Parathyroid adenoma (tissue), 2 donors: Measurements from ENCODE around the gene B3GAT3.
"Not testable (repeated sequence)": the region's sequence is repeated elsewhere in the genome, so short reads cannot be mapped to it uniquely, and the experiment has no call there.

ENCODE experiments used
- H2AFZ ChIP-seq: fragments of 300-600 bp; sonication (generic); one replicate; pipeline ENCODE4 v1.7.0; 2017; ENCODE audit warnings: antibody characterized with exemption, mild to moderate bottlenecking
- H3K27ac ChIP-seq: fragments of 300-600 bp; sonication (generic); one replicate; pipeline ENCODE4 v1.7.0; 2017
- H3K27me3 ChIP-seq: fragments of 300-600 bp; sonication (generic); one replicate; pipeline ENCODE4 v1.7.0; 2017; ENCODE audit warnings: low read length; ENCODE audit not compliant: control insufficient read depth, insufficient read depth
- H3K36me3 ChIP-seq: fragments of 300-600 bp; sonication (generic); one replicate; pipeline ENCODE4 v1.7.0; 2017; ENCODE audit warnings: low read length; ENCODE audit not compliant: control insufficient read depth, insufficient read depth
- H3K4me1 ChIP-seq: fragments of 300-600 bp; sonication (generic); one replicate; pipeline ENCODE4 v1.7.0; 2017; ENCODE audit warnings: control low read depth
- H3K4me2 ChIP-seq: fragments of 300-600 bp; sonication (generic); one replicate; pipeline ENCODE4 v1.7.0; 2017; ENCODE audit warnings: low read length
- H3K4me3 ChIP-seq: fragments of 300-600 bp; sonication (generic); one replicate; pipeline ENCODE4 v1.7.0; 2017; ENCODE audit warnings: low read depth, low read length
- H3K79me2 ChIP-seq: fragments of 300-600 bp; sonication (generic); one replicate; pipeline ENCODE4 v1.7.0; 2017; ENCODE audit warnings: control low read depth
- H3K9ac ChIP-seq: fragments of 300-600 bp; sonication (generic); one replicate; pipeline ENCODE4 v1.7.0; 2017; ENCODE audit warnings: mild to moderate bottlenecking
- H3K9me3 ChIP-seq: fragments of 300-600 bp; sonication (generic); one replicate; pipeline ENCODE4 v1.7.0; 2017; ENCODE audit warnings: low read length; ENCODE audit not compliant: control insufficient read depth
- TF ChIP-seq, protein P1 (sequence below): fragments of 300-600 bp; sonication (generic); IDR thresholded peaks from one replicate; pipeline ENCODE4 v1.7.0; 2017; ENCODE audit warnings: antibody characterized with exemption, mild to moderate bottlenecking
- donor health status: primary hyperparathyroidism.

B3GAT3 gene

DNA sequence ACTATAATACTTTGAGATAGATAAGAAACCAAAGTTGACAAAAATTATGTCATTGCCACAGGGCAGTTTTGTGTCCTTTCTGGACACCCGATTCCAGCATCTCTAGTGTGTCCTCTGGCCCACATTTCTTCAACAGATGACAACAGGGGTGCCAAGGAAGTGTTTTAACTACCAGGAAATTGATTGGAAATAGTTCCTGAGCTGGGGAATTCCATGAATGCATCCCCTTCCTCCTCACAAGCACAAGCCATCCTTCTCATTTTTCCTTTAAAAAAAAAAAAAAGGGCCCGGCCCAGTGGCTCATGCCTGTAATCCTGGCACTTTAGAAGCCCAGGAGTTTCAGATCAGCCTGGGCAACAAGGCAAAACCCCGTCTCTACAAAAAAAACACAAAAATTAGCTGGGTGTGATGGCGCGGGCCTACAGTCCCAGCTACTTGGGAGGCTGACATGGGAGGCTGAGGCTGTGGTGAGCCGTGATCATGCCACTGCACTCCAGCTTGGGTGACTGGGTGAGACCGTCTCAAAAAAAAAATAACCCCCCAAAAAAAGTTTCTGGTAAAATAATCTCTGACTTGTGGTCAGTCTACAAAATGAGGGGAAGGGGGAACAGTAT, 797 bp upstream of the B3GAT3 start:
- Histone ChIP-seq H3K27ac (peak overlapping the region; percentile 91), H3K9ac (no peak overlapping the region), H3K9me3 (no peaks in the 10 kb centered on the region), H3K79me2 (no peaks in the 10 kb centered on the region), H3K4me2 (peak overlapping the region; percentile 48), H2AFZ (peak overlapping the region; percentile 75), H3K27me3 (no peaks in the 10 kb centered on the region), H3K4me1 (no peaks in the 10 kb centered on the region), H3K4me3 (peak overlapping the region; percentile 21), H3K36me3 (no peaks in the 10 kb centered on the region)
- TF ChIP-seq, protein P1, sequence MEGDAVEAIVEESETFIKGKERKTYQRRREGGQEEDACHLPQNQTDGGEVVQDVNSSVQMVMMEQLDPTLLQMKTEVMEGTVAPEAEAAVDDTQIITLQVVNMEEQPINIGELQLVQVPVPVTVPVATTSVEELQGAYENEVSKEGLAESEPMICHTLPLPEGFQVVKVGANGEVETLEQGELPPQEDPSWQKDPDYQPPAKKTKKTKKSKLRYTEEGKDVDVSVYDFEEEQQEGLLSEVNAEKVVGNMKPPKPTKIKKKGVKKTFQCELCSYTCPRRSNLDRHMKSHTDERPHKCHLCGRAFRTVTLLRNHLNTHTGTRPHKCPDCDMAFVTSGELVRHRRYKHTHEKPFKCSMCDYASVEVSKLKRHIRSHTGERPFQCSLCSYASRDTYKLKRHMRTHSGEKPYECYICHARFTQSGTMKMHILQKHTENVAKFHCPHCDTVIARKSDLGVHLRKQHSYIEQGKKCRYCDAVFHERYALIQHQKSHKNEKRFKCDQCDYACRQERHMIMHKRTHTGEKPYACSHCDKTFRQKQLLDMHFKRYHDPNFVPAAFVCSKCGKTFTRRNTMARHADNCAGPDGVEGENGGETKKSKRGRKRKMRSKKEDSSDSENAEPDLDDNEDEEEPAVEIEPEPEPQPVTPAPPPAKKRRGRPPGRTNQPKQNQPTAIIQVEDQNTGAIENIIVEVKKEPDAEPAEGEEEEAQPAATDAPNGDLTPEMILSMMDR, result no peak

DNA sequence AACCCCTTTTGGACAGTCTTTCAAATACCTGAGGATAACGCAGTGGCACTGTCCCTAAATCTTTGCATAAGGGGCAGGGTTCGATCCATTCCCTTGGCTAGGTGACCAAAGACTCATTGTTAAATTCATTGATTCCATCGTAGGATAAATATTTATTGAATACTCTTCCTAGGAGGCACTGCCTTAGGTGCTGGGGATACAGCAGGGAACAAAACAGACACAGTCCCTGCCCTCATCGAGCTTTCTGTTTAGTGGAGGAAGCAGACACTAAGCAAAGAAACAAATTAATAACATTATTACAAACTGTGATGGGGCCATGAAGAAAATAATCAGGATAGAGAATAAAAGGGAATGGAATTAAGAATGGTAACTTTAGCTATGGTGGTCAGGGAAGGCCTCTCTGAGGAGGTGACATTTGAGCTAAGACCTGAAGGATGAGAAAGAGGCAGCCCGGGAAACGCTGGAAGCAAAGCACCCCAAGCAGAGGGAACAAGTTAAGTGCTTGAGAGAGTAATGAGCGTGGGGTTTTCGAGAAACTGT, 689 bp downstream of the B3GAT3 start:
- no peaks in the 10 kb centered on the region for H3K36me3 ChIP-seq

DNA sequence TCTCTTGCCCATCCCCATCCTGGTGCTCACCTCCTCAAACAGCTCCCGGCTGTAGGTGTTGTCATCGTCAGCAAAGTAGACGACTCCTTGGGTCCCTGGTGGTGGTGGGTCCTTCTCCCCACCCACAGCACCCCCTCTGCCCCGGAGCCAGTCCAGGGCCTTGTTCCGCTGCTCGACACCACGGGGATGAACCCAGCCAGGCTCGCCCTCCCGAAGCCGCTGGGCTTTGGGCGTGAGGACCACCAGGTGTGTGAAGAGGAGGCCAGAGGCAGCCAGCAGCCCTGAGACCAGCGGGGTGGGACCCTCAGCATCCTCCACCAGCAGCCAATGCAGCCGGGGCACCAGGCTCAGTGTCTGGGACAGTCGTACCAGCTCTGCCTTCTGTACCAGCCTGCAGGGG, 4.8 kb downstream of the B3GAT3 start:
- not testable (repeated sequence) for H3K9ac ChIP-seq, H3K9me3 ChIP-seq, H3K36me3 ChIP-seq, H3K27me3 ChIP-seq, H3K27ac ChIP-seq, H3K4me1 ChIP-seq, H3K4me3 ChIP-seq, H3K79me2 ChIP-seq, H2AFZ ChIP-seq, H3K4me2 ChIP-seq

More for the DNA sequence above, 689 bp downstream of the B3GAT3 start:
- Histone ChIP-seq H3K4me1 (no peaks in the 10 kb centered on the region), H2AFZ (peak overlapping the region; percentile 75), H3K4me3 (peak overlapping the region; percentile 62), H3K79me2 (no peaks in the 10 kb centered on the region), H3K9me3 (no peaks in the 10 kb centered on the region), H3K4me2 (peak overlapping the region; percentile 75), H3K27me3 (no peaks in the 10 kb centered on the region), H3K9ac (no peak overlapping the region), H3K27ac (peak overlapping the region; percentile 91)
- TF ChIP-seq, protein P1, result no peak

DNA sequence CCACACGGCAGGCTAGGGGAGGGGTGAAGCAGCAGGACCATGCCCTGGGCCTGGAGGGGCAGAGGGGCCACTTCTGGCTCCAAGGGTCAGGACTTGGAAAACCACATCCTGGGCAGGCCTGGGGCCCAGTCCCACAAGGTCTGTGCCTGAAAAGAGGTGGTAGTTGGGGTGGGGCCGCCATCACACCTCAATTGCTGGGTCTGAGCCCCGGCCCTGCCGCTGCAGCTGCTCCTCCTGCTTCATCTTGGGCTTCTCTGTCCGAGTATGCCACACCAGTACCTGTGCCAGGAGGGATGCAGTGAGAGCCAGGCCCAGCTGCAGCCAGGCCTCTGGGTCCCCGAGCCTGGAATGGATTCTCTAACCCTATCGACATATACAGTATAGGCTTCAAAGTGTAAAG, 6.3 kb downstream of the B3GAT3 start:
- Histone ChIP-seq H3K36me3 (no peaks in the 10 kb centered on the region), H3K27ac (no peak overlapping the region)
- TF ChIP-seq, protein P1, result no peak

DNA sequence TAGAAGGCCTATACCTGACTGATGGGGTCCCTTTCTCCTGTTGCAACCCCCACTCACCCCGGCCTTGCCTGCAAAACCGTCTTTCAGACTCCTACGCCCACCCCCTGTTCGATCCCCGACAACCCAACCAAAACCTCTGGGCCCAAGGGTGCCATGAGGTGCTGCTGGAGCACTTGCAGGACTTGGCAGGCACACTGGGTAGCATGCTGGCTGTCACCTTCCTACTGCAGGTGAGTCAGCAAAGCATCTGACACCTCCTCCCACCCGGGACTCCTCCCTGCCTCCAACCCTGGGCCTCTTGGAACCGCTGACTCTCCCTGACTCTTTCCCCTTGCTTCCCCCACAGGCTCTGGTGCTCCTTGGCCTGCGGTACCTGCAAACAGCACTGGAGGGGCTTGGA, 7.5 kb downstream of the B3GAT3 start:
- Histone ChIP-seq H3K4me1 (no peaks in the 10 kb centered on the region), H3K36me3 (no peaks in the 10 kb centered on the region), H3K4me3 (no peak overlapping the region), H3K79me2 (no peaks in the 10 kb centered on the region), H2AFZ (no peak overlapping the region), H3K27ac (peak overlapping the region; percentile 83), H3K27me3 (no peaks in the 10 kb centered on the region), H3K4me2 (no peak overlapping the region), H3K9me3 (no peaks in the 10 kb centered on the region), H3K9ac (no peak overlapping the region)
- TF ChIP-seq, protein P1, result no peak

More for the DNA sequence above, 6.3 kb downstream of the B3GAT3 start:
- Histone ChIP-seq H3K9me3 (no peaks in the 10 kb centered on the region), H3K4me3 (no peak overlapping the region), H3K79me2 (no peaks in the 10 kb centered on the region), H3K4me1 (no peaks in the 10 kb centered on the region), H3K4me2 (no peak overlapping the region), H3K9ac (no peak overlapping the region), H3K27me3 (no peaks in the 10 kb centered on the region), H2AFZ (no peak overlapping the region)
